GM19372 (cell line): ENCODE measurements around the gene SLC16A13.
"Not testable (repeated sequence)": the region's sequence is repeated elsewhere in the genome, so short reads cannot be mapped to it uniquely, and the experiment has no call there.

ENCODE experiments used
- ATAC-seq: cut with Tn5 transposase; IDR thresholded peaks from one replicate; pipeline ENCODE4 v1.9.1; 2021; ENCODE audit warnings: mild to moderate bottlenecking, low read depth, moderate library complexity; ENCODE audit not compliant: unreplicated experiment

The SLC16A13 gene

GRCh38 chr17:7035591-7036368 is at the start of gene SLC16A13:
Gene SLC16A13 (plus strand): TSS chr17:7036015. CDS start chr17:7036383, 368 bp downstream.
- peak; percentile 91 for ATAC-seq

- no peak for ATAC-seq
These were observed 49.1 kb upstream of the SLC16A13 start for GRCh38 chr17:6986676-6987075.

DNA sequence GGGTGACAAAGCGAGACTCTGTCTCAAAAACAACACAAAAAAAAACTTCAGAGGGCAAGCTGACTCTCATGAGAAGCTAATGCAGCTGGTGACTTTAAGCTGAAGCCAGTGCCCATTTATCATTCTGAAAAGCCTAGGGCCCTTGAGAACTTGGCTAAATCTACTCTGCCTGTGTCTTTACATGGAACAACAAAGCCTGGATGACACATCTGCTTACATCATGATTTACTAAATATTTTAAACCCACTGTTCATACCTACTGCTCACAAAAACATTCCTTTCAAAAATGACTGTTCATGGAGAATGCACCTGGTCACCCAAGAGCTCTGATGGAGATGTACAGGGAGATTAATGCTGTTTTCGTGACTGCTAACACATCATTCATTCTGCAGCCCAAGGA is 46.0 kb upstream of the SLC16A13 start:
- no peak for ATAC-seq

DNA sequence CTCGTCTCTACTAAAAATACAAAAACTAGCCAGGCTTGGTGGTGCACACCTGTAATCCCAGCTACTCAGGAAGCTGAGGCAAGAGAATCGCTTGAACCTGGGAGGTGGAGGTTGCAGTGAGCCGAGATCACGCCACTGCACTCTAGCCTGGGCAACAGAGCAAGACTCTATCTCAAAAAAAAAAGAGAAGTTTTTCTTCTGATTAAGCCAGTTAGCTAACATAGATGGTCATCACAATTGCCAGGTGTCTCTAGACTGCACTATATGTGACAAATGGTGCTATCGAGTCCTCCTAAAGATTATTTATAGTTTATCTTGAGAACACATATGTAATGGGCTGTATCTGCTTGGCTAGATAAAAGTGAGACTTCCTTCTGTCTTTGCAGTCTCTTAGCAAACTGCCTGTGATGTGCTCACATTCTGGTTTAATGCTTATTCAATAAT is 42.2 kb upstream of the SLC16A13 start:
- ATAC-seq, result not testable (repeated sequence)

DNA sequence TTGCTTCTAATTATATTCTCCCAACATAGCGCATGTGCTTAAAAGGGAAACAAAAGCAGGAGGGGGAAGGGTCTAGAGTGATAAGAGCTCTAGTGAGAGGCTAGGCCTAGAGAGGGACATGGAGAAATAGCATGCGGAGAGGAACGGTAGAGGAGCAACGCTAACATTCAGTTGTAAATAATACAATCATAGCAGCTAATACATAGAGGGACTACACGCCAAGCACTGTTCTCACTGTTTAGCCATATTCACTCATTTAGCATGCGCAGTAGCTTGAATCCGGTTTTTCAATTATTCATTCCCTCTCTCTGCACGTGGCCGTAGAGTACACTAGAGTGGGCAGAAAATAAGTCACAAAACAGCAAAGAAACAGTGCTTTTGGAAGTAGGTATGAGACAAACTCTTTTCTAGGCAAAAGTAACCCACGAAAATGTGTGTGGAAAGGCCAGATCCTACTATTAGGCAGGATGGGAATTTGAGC is 41.7 kb upstream of the SLC16A13 start:
- no peak for ATAC-seq

- no peak for ATAC-seq
These were observed 41.1 kb upstream of the SLC16A13 start for GRCh38 chr17:6994666-6995256.

GRCh38 chr17:6995500-6996255 is 40.1 kb upstream of the SLC16A13 start, which contains the start of gene ALOX12:
Gene ALOX12 (plus strand): TSS chr17:6996049. CDS start chr17:6996118, 69 bp downstream.
- ATAC-seq, result no peak

DNA sequence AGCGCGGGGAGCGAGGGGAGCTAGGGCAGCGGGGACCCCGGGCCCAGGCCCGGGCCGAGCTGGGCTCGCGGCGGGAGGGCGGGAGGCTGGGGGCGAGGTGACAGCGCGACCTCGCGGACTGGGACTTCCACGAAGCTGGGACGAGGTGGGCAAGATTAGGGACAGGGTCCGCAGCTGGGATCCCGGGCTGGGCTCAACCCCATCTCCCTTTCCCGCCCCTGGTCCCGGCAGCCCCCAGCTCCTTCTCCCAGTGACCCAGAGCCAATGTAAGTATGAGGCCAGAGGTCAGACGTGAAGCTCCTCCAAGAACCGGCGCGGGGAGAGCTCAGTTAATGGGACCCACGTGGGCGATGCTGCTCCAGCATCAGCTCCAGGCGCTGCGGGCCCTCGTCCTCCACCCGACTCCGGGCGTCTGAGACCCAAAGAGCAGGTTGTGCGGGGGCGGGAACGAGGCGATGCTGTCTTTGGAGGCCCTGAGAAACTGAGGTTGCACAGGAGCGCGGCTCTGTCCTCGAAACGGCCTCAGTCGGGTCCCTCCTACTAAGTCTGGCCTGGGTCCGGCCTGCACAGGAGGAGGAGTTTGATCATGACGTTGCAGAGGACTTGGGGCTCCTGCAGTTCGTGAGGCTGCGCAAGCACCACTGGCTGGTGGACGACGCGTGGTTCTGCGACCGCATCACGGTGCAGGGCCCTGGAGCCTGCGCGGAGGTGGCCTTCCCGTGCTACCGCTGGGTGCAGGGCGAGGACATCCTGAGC is 39.4 kb upstream of the SLC16A13 start:
- no peak for ATAC-seq

GRCh38 chr17:6997171-6997570 is 38.6 kb upstream of the SLC16A13 start:
- ATAC-seq, result no peak

DNA sequence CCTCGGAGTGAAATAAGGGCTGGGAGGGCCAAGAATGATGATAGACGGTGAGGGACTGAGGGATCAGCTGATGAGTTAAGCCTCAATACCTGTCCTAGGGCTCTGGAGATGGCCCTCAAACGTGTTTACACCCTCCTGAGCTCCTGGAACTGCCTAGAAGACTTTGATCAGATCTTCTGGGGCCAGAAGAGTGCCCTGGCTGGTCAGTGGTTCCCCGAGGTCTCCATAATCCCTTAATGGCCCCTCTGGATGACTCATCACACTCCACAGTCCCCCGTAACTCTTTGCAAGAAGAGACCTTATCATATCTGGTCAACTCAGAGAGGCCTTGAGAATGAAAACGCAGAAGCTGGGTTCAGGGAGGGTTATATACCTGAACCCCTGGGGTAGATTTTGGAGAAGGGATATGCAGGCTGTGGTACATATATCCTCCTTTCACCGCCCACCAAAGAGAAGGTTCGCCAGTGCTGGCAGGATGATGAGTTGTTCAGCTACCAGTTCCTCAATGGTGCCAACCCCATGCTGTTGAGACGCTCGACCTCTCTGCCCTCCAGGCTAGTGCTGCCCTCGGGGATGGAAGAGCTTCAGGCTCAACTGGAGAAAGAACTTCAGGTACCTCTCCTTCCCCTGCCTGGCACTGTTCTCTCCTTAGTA is 36.8 kb upstream of the SLC16A13 start:
- ATAC-seq, result no peak

- ATAC-seq, result no peak
These were observed 34.4 kb upstream of the SLC16A13 start for GRCh38 chr17:7001318-7001961.

DNA sequence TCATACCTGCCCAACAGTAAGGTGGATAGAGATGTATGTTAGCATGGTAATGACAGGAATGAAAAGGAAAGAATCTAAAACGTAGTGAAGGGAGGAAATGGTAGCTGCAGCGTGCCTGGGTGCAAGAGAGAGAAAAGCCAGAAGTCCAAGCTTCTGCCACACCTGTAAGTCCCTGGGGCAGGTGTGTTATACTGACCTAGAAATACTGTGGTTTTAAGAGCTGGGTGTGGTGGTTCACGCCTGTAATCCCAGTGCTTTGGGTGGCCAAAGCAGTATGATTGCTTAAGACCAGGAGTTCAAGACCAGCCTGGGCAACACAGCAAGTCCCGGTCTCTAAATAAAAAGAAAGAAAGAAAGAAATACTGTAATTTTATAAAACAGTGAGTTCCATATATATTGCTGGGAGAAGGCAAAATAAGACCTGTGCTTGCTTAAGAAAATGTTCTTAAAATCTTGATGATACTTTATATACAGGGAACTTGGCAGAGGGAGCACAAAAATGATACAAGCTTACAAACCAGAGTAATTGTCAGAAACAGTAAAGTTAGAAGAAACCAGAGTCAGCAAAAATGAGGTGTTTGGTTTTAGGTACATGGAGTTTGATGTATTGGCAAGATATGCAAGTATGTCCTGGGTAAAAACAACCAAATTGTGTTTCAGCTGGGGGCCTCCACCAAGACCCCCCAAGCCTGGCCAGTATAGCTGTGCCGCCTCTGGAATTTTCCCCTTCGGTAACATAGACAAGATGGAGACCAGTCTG is 33.3 kb upstream of the SLC16A13 start:
- ATAC-seq, result no peak

DNA sequence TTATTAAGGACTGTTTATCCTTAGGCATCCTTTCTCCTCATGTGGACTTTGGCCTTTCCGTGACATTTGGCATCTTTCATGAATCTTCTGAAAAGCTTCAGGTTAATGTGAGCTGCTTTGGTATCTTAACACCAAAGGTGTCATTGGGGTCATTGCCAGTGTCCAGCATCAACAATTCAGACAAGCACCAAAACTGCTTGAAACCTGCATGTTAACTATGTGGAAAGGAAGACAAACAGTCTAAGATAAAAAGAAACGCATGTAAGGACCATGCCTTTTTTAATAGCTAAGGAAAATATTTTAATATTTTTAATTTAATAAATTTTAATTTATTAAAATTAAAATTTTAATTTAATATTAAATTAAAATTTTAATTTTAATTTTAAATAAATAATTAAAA is 32.1 kb upstream of the SLC16A13 start:
- no peak for ATAC-seq

GRCh38 chr17:7004398-7005253 is 31.2 kb upstream of the SLC16A13 start:
- no peak for ATAC-seq

DNA sequence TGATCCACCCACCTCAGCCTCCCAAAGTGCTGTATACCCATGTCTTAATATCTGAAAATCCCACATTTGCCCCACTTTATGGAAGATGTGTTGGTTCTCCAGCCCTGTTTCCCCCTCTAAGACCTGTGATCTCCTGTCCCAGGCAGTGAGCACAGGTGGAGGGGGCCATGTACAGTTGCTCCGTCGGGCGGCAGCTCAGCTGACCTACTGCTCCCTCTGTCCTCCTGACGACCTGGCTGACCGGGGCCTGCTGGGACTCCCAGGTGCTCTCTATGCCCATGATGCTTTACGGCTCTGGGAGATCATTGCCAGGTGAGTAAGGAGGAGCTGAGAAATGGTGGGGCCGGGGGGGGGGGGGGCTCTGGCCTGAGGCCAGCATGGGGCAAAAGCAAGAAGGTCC is 30.1 kb upstream of the SLC16A13 start:
- ATAC-seq, result no peak

- ATAC-seq, result no peak
These were observed 28.7 kb upstream of the SLC16A13 start for GRCh38 chr17:7007143-7007542.

GRCh38 chr17:7010523-7010922 is 25.3 kb upstream of the SLC16A13 start:
- no peak for ATAC-seq

GRCh38 chr17:7011415-7011814 is 24.4 kb upstream of the SLC16A13 start:
- ATAC-seq, result no peak
